ENCODE measurements around the gene KRT6A. TPM values are rescaled to one million over a fixed set of nuclear protein-coding genes. Genes with fewer than 3 reads are reported as not detected.

KRT6A gene
- total and polyA plus RNA-seq, 2 donors (not counting 1 experiment from before 2014, with no cell fraction given) = not detected

DNA sequence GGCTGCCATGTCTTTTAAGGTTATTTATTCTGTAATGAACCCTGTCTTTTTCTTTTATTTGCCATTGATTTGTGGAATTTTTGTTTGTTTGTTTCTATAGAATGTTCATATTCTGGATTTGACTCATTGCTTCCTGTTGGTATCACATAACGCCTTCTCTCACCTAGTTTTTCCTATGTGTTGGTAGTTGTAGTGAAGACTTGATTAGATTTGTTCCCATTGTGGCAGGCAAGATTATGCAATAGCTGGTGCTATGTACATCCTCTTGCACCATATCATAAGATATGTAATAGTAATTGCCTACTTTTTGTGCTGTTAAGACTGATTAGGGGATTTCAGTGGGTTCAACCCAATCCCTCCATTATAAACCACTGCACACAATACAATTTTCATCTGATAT lies 37.2 kb downstream of the KRT6A start:
- Histone ChIP-seq H3K9ac (ENCODE audit: low read length) (no peak overlapping the region), H4K20me1 (ENCODE audit: control insufficient read depth, insufficient read depth, low read length, poor library complexity, severe bottlenecking) (no peaks in the 10 kb centered on the region), H3K4me3 (ENCODE audit: control extremely low read depth in 1 of 5, extremely low read depth in 1 of 5, insufficient read depth in 1 of 5, low read depth in 2 of 5, low read length in 4 of 5) (no peak overlapping the region), H3K79me2 (ENCODE audit: control insufficient read depth, insufficient read depth, low read length) (no peaks in the 10 kb centered on the region), H3K4me2 (replicated peaks; ENCODE audit: low read depth, low read length, poor library complexity, severe bottlenecking) (no peak overlapping the region), H3K36me3 (replicated peaks in 1 of 2; ENCODE audit: control extremely low read depth in 1 of 2, control insufficient read depth in 1 of 2, extremely low read depth in 1 of 2, insufficient read depth in 2 of 2, low read length in 1 of 2) (no peaks in the 10 kb centered on the region), H3K27ac (ENCODE audit: low read length in 2 of 2) (no peak overlapping the region), H3K9me3 (ENCODE audit: control extremely low read depth in 1 of 3, control insufficient read depth in 2 of 3, insufficient read depth in 1 of 3, low read length in 2 of 3) (no peaks in the 10 kb centered on the region), H3K27me3 (replicated peaks in 1 of 4; ENCODE audit: control extremely low read depth in 1 of 4, control insufficient read depth in 3 of 4, insufficient read depth in 4 of 4, low read length in 3 of 4) (peaks cover 0 to 2% (median 0%) of the 10 kb centered on the region in 4 experiments), H3K4me1 (ENCODE audit: control insufficient read depth in 2 of 2, insufficient read depth in 2 of 2, low read length in 2 of 2) (no peaks in the 10 kb centered on the region), H2AFZ (ENCODE audit: insufficient read depth, low read depth, low read length, poor library complexity, severe bottlenecking) (no peak overlapping the region)
- Mint-ChIP-seq H3K4me3 (no peak overlapping the region), H3K9me3 (ENCODE audit: insufficient read depth) (no peaks in the 10 kb centered on the region), H3K27me3 (peaks cover 22% of the 10 kb centered on the region), H3K27ac (no peak overlapping the region), H3K4me1 (no peaks in the 10 kb centered on the region)
- no peak for ATAC-seq (ENCODE audit: low read depth)
- ChIA-PET POLR2A (no interaction called here), CTCF (no interaction called here)
- intact Hi-C loops (cut with micrococcal nuclease) = no loop called here
- TF ChIP-seq, protein P1, sequence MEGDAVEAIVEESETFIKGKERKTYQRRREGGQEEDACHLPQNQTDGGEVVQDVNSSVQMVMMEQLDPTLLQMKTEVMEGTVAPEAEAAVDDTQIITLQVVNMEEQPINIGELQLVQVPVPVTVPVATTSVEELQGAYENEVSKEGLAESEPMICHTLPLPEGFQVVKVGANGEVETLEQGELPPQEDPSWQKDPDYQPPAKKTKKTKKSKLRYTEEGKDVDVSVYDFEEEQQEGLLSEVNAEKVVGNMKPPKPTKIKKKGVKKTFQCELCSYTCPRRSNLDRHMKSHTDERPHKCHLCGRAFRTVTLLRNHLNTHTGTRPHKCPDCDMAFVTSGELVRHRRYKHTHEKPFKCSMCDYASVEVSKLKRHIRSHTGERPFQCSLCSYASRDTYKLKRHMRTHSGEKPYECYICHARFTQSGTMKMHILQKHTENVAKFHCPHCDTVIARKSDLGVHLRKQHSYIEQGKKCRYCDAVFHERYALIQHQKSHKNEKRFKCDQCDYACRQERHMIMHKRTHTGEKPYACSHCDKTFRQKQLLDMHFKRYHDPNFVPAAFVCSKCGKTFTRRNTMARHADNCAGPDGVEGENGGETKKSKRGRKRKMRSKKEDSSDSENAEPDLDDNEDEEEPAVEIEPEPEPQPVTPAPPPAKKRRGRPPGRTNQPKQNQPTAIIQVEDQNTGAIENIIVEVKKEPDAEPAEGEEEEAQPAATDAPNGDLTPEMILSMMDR (IDR thresholded peaks at IDR 0.05) = no peak
- no peak for TF ChIP-seq EZH2 (IDR thresholded peaks at IDR 0.05; ENCODE audit: borderline replicate concordance, insufficient read depth, low read depth, low read length, poor library complexity, severe bottlenecking)
- no peak for DNase-seq
- WGBS (ENCODE audit: insufficient coverage) = no CpG with 5 or more reads among the region's 1 CpG

DNA sequence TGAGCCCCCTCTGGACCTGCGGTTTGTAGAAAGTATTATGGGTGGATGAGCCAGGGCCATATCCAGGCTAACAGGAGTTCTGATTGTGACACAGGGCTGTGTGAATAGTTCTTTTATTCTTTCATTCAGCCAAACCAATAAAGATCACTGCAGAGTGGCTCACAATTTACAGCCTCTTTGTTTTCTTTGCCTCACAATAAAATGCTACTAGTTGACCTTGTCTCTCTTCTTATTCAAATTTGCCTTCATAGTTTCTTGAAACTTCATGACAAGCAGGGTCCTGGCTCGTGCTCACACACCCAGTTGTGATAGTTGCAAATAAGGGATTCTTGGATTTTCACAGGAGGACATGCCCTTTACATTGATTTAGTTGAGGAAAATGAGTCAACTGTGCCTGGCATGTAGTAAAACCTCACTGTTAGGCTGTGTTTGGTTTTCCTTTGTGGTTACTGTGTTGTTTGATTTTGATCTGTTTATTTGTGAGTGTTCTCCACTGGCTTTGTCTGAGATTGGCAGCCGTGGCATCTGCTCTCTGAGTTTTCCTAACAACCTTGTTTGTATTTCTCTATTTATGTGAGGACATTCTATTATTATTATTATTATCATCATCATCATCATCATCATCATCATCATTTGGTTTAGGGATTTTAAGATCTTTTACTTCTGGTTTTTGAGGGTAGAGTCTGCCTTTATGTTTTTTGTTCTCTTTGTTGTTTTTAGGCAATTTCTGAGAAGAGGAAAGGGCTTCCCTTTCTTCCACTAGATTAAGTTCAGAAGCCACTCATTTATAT lies 38.5 kb downstream of the KRT6A start:
- Histone ChIP-seq H3K4me2 (replicated peaks; ENCODE audit: low read depth, low read length, poor library complexity, severe bottlenecking) (no peak overlapping the region), H3K27ac (ENCODE audit: low read length in 2 of 2) (no peak overlapping the region), H3K79me2 (ENCODE audit: control insufficient read depth, insufficient read depth, low read length) (no peaks in the 10 kb centered on the region), H2AFZ (ENCODE audit: insufficient read depth, low read depth, low read length, poor library complexity, severe bottlenecking) (no peak overlapping the region), H3K4me3 (ENCODE audit: control extremely low read depth in 1 of 5, extremely low read depth in 1 of 5, insufficient read depth in 1 of 5, low read depth in 2 of 5, low read length in 4 of 5) (no peak overlapping the region), H3K9me3 (ENCODE audit: control extremely low read depth in 1 of 3, control insufficient read depth in 2 of 3, insufficient read depth in 1 of 3, low read length in 2 of 3) (no peaks in the 10 kb centered on the region), H3K27me3 (replicated peaks in 1 of 4; ENCODE audit: control extremely low read depth in 1 of 4, control insufficient read depth in 3 of 4, insufficient read depth in 4 of 4, low read length in 3 of 4) (peaks cover 0 to 2% (median 0%) of the 10 kb centered on the region in 4 experiments), H3K4me1 (ENCODE audit: control insufficient read depth in 2 of 2, insufficient read depth in 2 of 2, low read length in 2 of 2) (no peaks in the 10 kb centered on the region), H3K9ac (ENCODE audit: low read length) (no peak overlapping the region), H3K36me3 (replicated peaks in 1 of 2; ENCODE audit: control extremely low read depth in 1 of 2, control insufficient read depth in 1 of 2, extremely low read depth in 1 of 2, insufficient read depth in 2 of 2, low read length in 1 of 2) (no peaks in the 10 kb centered on the region), H4K20me1 (ENCODE audit: control insufficient read depth, insufficient read depth, low read length, poor library complexity, severe bottlenecking) (no peaks in the 10 kb centered on the region)
- no peaks in the 10 kb centered on the region for H3K9me3 Mint-ChIP-seq (ENCODE audit: insufficient read depth)
- H3K4me1 Mint-ChIP-seq = no peaks in the 10 kb centered on the region
- intact Hi-C loops (cut with micrococcal nuclease) = no loop called here
- CTCF ChIA-PET = no interaction called here
- no peak overlapping the region for H3K27ac Mint-ChIP-seq
- peaks cover 20% of the 10 kb centered on the region for H3K27me3 Mint-ChIP-seq
- WGBS (ENCODE audit: insufficient coverage) = 57% methylated on average over 1 of the region's 3 CpGs
- no peak for DNase-seq
- no peak overlapping the region for H3K4me3 Mint-ChIP-seq
- POLR2A ChIA-PET = no interaction called here
- no peak for ATAC-seq (ENCODE audit: low read depth)
- TF ChIP-seq, protein P1 (IDR thresholded peaks at IDR 0.05) = no peak
- no peak for TF ChIP-seq EZH2 (IDR thresholded peaks at IDR 0.05; ENCODE audit: borderline replicate concordance, insufficient read depth, low read depth, low read length, poor library complexity, severe bottlenecking)

Measured in B cell (primary cell).